ENCODE measurements around the gene NAP1L5.
A peak's percentile ranks its signal among the peaks of the same experiment; 100 is the strongest.

Gene NAP1L5

GRCh38 chr4:88705223-88705622 is 7.6 kb upstream of the NAP1L5 start:
- H3K4me1 ChIP-seq (ENCODE audit: control insufficient read depth in 1 of 2, insufficient read depth in 2 of 2, low read length in 2 of 2), result no peaks in the 10 kb centered on the region
- H3K27ac ChIP-seq (ENCODE audit: low read depth, low read length), result no peak overlapping the region
- H3K27me3 ChIP-seq (ENCODE audit: control insufficient read depth in 1 of 2, insufficient read depth in 2 of 2, low read length in 2 of 2), result no peaks in the 10 kb centered on the region
- H3K9ac ChIP-seq (ENCODE audit: low read depth in 1 of 2, low read length in 2 of 2), result no peak overlapping the region
- H3K4me3 ChIP-seq (ENCODE audit: low read depth in 1 of 2, low read length in 2 of 2), result no peak overlapping the region
- H3K9me3 ChIP-seq (ENCODE audit: control insufficient read depth in 1 of 2, low read length in 2 of 2), result no peaks in the 10 kb centered on the region
- H3K36me3 ChIP-seq (ENCODE audit: control insufficient read depth in 1 of 2, insufficient read depth in 2 of 2, low read length in 2 of 2), result peaks cover 9 to 32% of the 10 kb centered on the region in 2 donors

- Histone ChIP-seq H3K4me3 (ENCODE audit: low read depth in 1 of 2, low read length in 2 of 2) (no peak overlapping the region), H3K27me3 (ENCODE audit: control insufficient read depth in 1 of 2, insufficient read depth in 2 of 2, low read length in 2 of 2) (no peaks in the 10 kb centered on the region), H3K9ac (ENCODE audit: low read depth in 1 of 2, low read length in 2 of 2) (no peak overlapping the region), H3K9me3 (ENCODE audit: control insufficient read depth in 1 of 2, low read length in 2 of 2) (no peaks in the 10 kb centered on the region), H3K36me3 (ENCODE audit: control insufficient read depth in 1 of 2, insufficient read depth in 2 of 2, low read length in 2 of 2) (peaks cover 9 to 32% of the 10 kb centered on the region in 2 donors), H3K4me1 (ENCODE audit: control insufficient read depth in 1 of 2, insufficient read depth in 2 of 2, low read length in 2 of 2) (no peaks in the 10 kb centered on the region), H3K27ac (ENCODE audit: low read depth, low read length) (no peak overlapping the region)
Measured at GRCh38 chr4:88702782-88703181, 5.2 kb upstream of the NAP1L5 start.

GRCh38 chr4:88698519-88698918 is 890 bp upstream of the NAP1L5 start:
- Histone ChIP-seq H3K27me3 (ENCODE audit: control insufficient read depth in 1 of 2, insufficient read depth in 2 of 2, low read length in 2 of 2) (no peaks in the 10 kb centered on the region), H3K36me3 (ENCODE audit: control insufficient read depth in 1 of 2, insufficient read depth in 2 of 2, low read length in 2 of 2) (peaks cover 4 to 5% of the 10 kb centered on the region in 2 donors), H3K4me1 (ENCODE audit: control insufficient read depth in 1 of 2, insufficient read depth in 2 of 2, low read length in 2 of 2) (peaks cover 2 to 4% of the 10 kb centered on the region in 2 donors), H3K9me3 (ENCODE audit: control insufficient read depth in 1 of 2, low read length in 2 of 2) (no peaks in the 10 kb centered on the region), H3K4me3 (ENCODE audit: low read depth in 1 of 2, low read length in 2 of 2) (no peak overlapping the region), H3K27ac (ENCODE audit: low read depth, low read length) (no peak overlapping the region), H3K9ac (ENCODE audit: low read depth in 1 of 2, low read length in 2 of 2) (no peak overlapping the region)

- H3K27me3 ChIP-seq (ENCODE audit: control insufficient read depth in 1 of 2, insufficient read depth in 2 of 2, low read length in 2 of 2), result no peaks in the 10 kb centered on the region
- peaks cover 1 to 9% of the 10 kb centered on the region in 2 donors for H3K36me3 ChIP-seq (ENCODE audit: control insufficient read depth in 1 of 2, insufficient read depth in 2 of 2, low read length in 2 of 2)
- no peak overlapping the region for H3K27ac ChIP-seq (ENCODE audit: low read depth, low read length)
- peaks cover 2 to 4% of the 10 kb centered on the region in 2 donors for H3K4me1 ChIP-seq (ENCODE audit: control insufficient read depth in 1 of 2, insufficient read depth in 2 of 2, low read length in 2 of 2)
- no peaks in the 10 kb centered on the region for H3K9me3 ChIP-seq (ENCODE audit: control insufficient read depth in 1 of 2, low read length in 2 of 2)
- peak overlapping the region; percentile 72 to 77 for H3K4me3 ChIP-seq (ENCODE audit: low read depth in 1 of 2, low read length in 2 of 2)
- H3K9ac ChIP-seq (ENCODE audit: low read depth in 1 of 2, low read length in 2 of 2), result peak overlapping the region; percentile 54 to 69
Measured at GRCh38 chr4:88697141-88697540, 488 bp downstream of the NAP1L5 start.

- peak overlapping the region in 1 of 2 donors; percentile 69 for H3K9ac ChIP-seq (ENCODE audit: low read depth in 1 of 2, low read length in 2 of 2)
- peak overlapping the region in 1 of 2 donors; percentile 77 for H3K4me3 ChIP-seq (ENCODE audit: low read depth in 1 of 2, low read length in 2 of 2)
- H3K36me3 ChIP-seq (ENCODE audit: control insufficient read depth in 1 of 2, insufficient read depth in 2 of 2, low read length in 2 of 2), result peaks cover 0 to 9% of the 10 kb centered on the region in 2 donors
Measured at GRCh38 chr4:88696630-88697029, 999 bp downstream of the NAP1L5 start.

GRCh38 chr4:88693792-88694191 is 3.8 kb downstream of the NAP1L5 start:
- Histone ChIP-seq H3K36me3 (ENCODE audit: control insufficient read depth in 1 of 2, insufficient read depth in 2 of 2, low read length in 2 of 2) (peaks cover 7 to 23% of the 10 kb centered on the region in 2 donors), H3K9me3 (ENCODE audit: control insufficient read depth in 1 of 2, low read length in 2 of 2) (no peaks in the 10 kb centered on the region), H3K27me3 (ENCODE audit: control insufficient read depth in 1 of 2, insufficient read depth in 2 of 2, low read length in 2 of 2) (no peaks in the 10 kb centered on the region), H3K27ac (ENCODE audit: low read depth, low read length) (no peak overlapping the region), H3K9ac (ENCODE audit: low read depth in 1 of 2, low read length in 2 of 2) (no peak overlapping the region), H3K4me3 (ENCODE audit: low read depth in 1 of 2, low read length in 2 of 2) (no peak overlapping the region), H3K4me1 (ENCODE audit: control insufficient read depth in 1 of 2, insufficient read depth in 2 of 2, low read length in 2 of 2) (peaks cover 2 to 6% of the 10 kb centered on the region in 2 donors)

More at GRCh38 chr4:88696630-88697029, 999 bp downstream of the NAP1L5 start:
- no peak overlapping the region for H3K27ac ChIP-seq (ENCODE audit: low read depth, low read length)
- no peaks in the 10 kb centered on the region for H3K9me3 ChIP-seq (ENCODE audit: control insufficient read depth in 1 of 2, low read length in 2 of 2)
- peaks cover 2 to 6% of the 10 kb centered on the region in 2 donors for H3K4me1 ChIP-seq (ENCODE audit: control insufficient read depth in 1 of 2, insufficient read depth in 2 of 2, low read length in 2 of 2)
- no peaks in the 10 kb centered on the region for H3K27me3 ChIP-seq (ENCODE audit: control insufficient read depth in 1 of 2, insufficient read depth in 2 of 2, low read length in 2 of 2)

GRCh38 chr4:88690355-88690754 is 7.3 kb downstream of the NAP1L5 start:
- H3K9ac ChIP-seq (ENCODE audit: low read depth in 1 of 2, low read length in 2 of 2), result no peak overlapping the region
- H3K36me3 ChIP-seq (ENCODE audit: control insufficient read depth in 1 of 2, insufficient read depth in 2 of 2, low read length in 2 of 2), result peaks cover 12 to 39% of the 10 kb centered on the region in 2 donors
- H3K27me3 ChIP-seq (ENCODE audit: control insufficient read depth in 1 of 2, insufficient read depth in 2 of 2, low read length in 2 of 2), result no peaks in the 10 kb centered on the region

GRCh38 chr4:88681209-88681608 is 16.4 kb downstream of the NAP1L5 start:
- H3K9me3 ChIP-seq (ENCODE audit: control insufficient read depth in 1 of 2, low read length in 2 of 2), result no peaks in the 10 kb centered on the region
- H3K4me1 ChIP-seq (ENCODE audit: control insufficient read depth in 1 of 2, insufficient read depth in 2 of 2, low read length in 2 of 2), result no peaks in the 10 kb centered on the region
- H3K27me3 ChIP-seq (ENCODE audit: control insufficient read depth in 1 of 2, insufficient read depth in 2 of 2, low read length in 2 of 2), result no peaks in the 10 kb centered on the region
- H3K9ac ChIP-seq (ENCODE audit: low read depth in 1 of 2, low read length in 2 of 2), result no peak overlapping the region
- H3K4me3 ChIP-seq (ENCODE audit: low read depth in 1 of 2, low read length in 2 of 2), result no peak overlapping the region
- peaks cover 8 to 46% of the 10 kb centered on the region in 2 donors for H3K36me3 ChIP-seq (ENCODE audit: control insufficient read depth in 1 of 2, insufficient read depth in 2 of 2, low read length in 2 of 2)
- H3K27ac ChIP-seq (ENCODE audit: low read depth, low read length), result no peak overlapping the region

More at GRCh38 chr4:88690355-88690754, 7.3 kb downstream of the NAP1L5 start:
- peaks cover 2% of the 10 kb centered on the region in 2 donors for H3K4me1 ChIP-seq (ENCODE audit: control insufficient read depth in 1 of 2, insufficient read depth in 2 of 2, low read length in 2 of 2)
- no peak overlapping the region for H3K4me3 ChIP-seq (ENCODE audit: low read depth in 1 of 2, low read length in 2 of 2)
- no peaks in the 10 kb centered on the region for H3K9me3 ChIP-seq (ENCODE audit: control insufficient read depth in 1 of 2, low read length in 2 of 2)
- H3K27ac ChIP-seq (ENCODE audit: low read depth, low read length), result no peak overlapping the region

GRCh38 chr4:88675543-88675942 is 22.1 kb downstream of the NAP1L5 start:
- Histone ChIP-seq H3K4me1 (ENCODE audit: control insufficient read depth in 1 of 2, insufficient read depth in 2 of 2, low read length in 2 of 2) (no peaks in the 10 kb centered on the region), H3K9ac (ENCODE audit: low read depth in 1 of 2, low read length in 2 of 2) (no peak overlapping the region), H3K4me3 (ENCODE audit: low read depth in 1 of 2, low read length in 2 of 2) (no peak overlapping the region), H3K9me3 (ENCODE audit: control insufficient read depth in 1 of 2, low read length in 2 of 2) (no peaks in the 10 kb centered on the region), H3K27ac (ENCODE audit: low read depth, low read length) (no peak overlapping the region), H3K27me3 (ENCODE audit: control insufficient read depth in 1 of 2, insufficient read depth in 2 of 2, low read length in 2 of 2) (no peaks in the 10 kb centered on the region), H3K36me3 (ENCODE audit: control insufficient read depth in 1 of 2, insufficient read depth in 2 of 2, low read length in 2 of 2) (peaks cover 6 to 42% of the 10 kb centered on the region in 2 donors)

- no peak overlapping the region for H3K9ac ChIP-seq (ENCODE audit: low read depth in 1 of 2, low read length in 2 of 2)
- H3K4me1 ChIP-seq (ENCODE audit: control insufficient read depth in 1 of 2, insufficient read depth in 2 of 2, low read length in 2 of 2), result no peaks in the 10 kb centered on the region
- no peak overlapping the region for H3K4me3 ChIP-seq (ENCODE audit: low read depth in 1 of 2, low read length in 2 of 2)
- H3K36me3 ChIP-seq (ENCODE audit: control insufficient read depth in 1 of 2, insufficient read depth in 2 of 2, low read length in 2 of 2), result peaks cover 12 to 44% of the 10 kb centered on the region in 2 donors
- H3K27me3 ChIP-seq (ENCODE audit: control insufficient read depth in 1 of 2, insufficient read depth in 2 of 2, low read length in 2 of 2), result no peaks in the 10 kb centered on the region
- H3K9me3 ChIP-seq (ENCODE audit: control insufficient read depth in 1 of 2, low read length in 2 of 2), result no peaks in the 10 kb centered on the region
- no peak overlapping the region for H3K27ac ChIP-seq (ENCODE audit: low read depth, low read length)
Measured at GRCh38 chr4:88674979-88675378, 22.6 kb downstream of the NAP1L5 start.

- H3K36me3 ChIP-seq (ENCODE audit: control insufficient read depth in 1 of 2, insufficient read depth in 2 of 2, low read length in 2 of 2), result peaks cover 14 to 48% of the 10 kb centered on the region in 2 donors
- no peak overlapping the region for H3K4me3 ChIP-seq (ENCODE audit: low read depth in 1 of 2, low read length in 2 of 2)
- no peaks in the 10 kb centered on the region for H3K9me3 ChIP-seq (ENCODE audit: control insufficient read depth in 1 of 2, low read length in 2 of 2)
- H3K4me1 ChIP-seq (ENCODE audit: control insufficient read depth in 1 of 2, insufficient read depth in 2 of 2, low read length in 2 of 2), result no peaks in the 10 kb centered on the region
- H3K27me3 ChIP-seq (ENCODE audit: control insufficient read depth in 1 of 2, insufficient read depth in 2 of 2, low read length in 2 of 2), result no peaks in the 10 kb centered on the region
- no peak overlapping the region for H3K27ac ChIP-seq (ENCODE audit: low read depth, low read length)
- no peak overlapping the region for H3K9ac ChIP-seq (ENCODE audit: low read depth in 1 of 2, low read length in 2 of 2)
Measured at GRCh38 chr4:88674565-88674964, 23.1 kb downstream of the NAP1L5 start.
